Neural cell (in vitro differentiated cells): Measurements from ENCODE around the gene RYR2. TPM values are rescaled to one million over a fixed set of nuclear protein-coding genes. Genes with fewer than 3 reads are reported as not detected.

Source experiments
- H2AFZ ChIP-seq: fragments of 200-600, 300-800 bp; sonication (generic), shearing (Covaris generic); 2 replicates; pipeline ENCODE4 v1.6.0; 2014; ENCODE audit warnings: low read depth, mild to moderate bottlenecking, antibody characterized with exemption, low read length, moderate library complexity
- H3F3A ChIP-seq: fragments of 200-600 bp; shearing (Covaris generic); 2 replicates; pipeline ENCODE4 v1.6.1; 2016; ENCODE audit warnings: mild to moderate bottlenecking, moderate library complexity, mixed read lengths, antibody characterized with exemption, low read length; ENCODE audit not compliant: insufficient read depth, poor library complexity, severe bottlenecking
- H3K27ac ChIP-seq: fragments of 200-600, 300-800 bp; sonication (generic), shearing (Covaris generic); 2 replicates; pipeline ENCODE4 v1.5.1; 2014; ENCODE audit warnings: mild to moderate bottlenecking, low read length, moderate library complexity
- H3K27me3 ChIP-seq: fragments of 300-800, 200-600 bp; sonication (generic), shearing (Covaris generic); 2 replicates; pipeline ENCODE4 v1.6.0; 2014; ENCODE audit warnings: mild to moderate bottlenecking, low read depth, low read length, moderate library complexity; ENCODE audit not compliant: insufficient read depth
- H3K36me3 ChIP-seq: fragments of 300-800, 200-600 bp; sonication (generic), shearing (Covaris generic); 2 replicates; pipeline ENCODE4 v1.5.1; 2014; ENCODE audit warnings: mild to moderate bottlenecking, antibody characterized with exemption, low read length, moderate library complexity; ENCODE audit not compliant: insufficient read depth
- H3K4me2 ChIP-seq: fragments of 300-800, 200-600 bp; sonication (generic), shearing (Covaris generic); 2 replicates; pipeline ENCODE4 v1.6.0; 2014; ENCODE audit warnings: mild to moderate bottlenecking, low read length
- H3K4me3 ChIP-seq: fragments of 300-800, 200-600 bp; sonication (generic), shearing (Covaris generic); 2 replicates; pipeline ENCODE4 v1.5.1; 2014; ENCODE audit warnings: mild to moderate bottlenecking, low read length, moderate library complexity
- H3K79me2 ChIP-seq: fragments of 200-600 bp; shearing (Covaris generic); replicated peaks from 2 replicates; pipeline ENCODE4 v1.6.0; 2014; ENCODE audit warnings: mild to moderate bottlenecking, low read length, moderate library complexity; ENCODE audit not compliant: insufficient read depth
- H3K9ac ChIP-seq: fragments of 300-800, 200-600 bp; sonication (generic), shearing (Covaris generic); 2 replicates; pipeline ENCODE4 v1.6.1; 2016; ENCODE audit warnings: mild to moderate bottlenecking, low read length, mixed read lengths
- H3K9me2 ChIP-seq: fragments of 200-600 bp; shearing (Covaris generic); 2 replicates; pipeline ENCODE4 v1.6.1; 2016; ENCODE audit warnings: mild to moderate bottlenecking, low read length, mixed read lengths; ENCODE audit not compliant: insufficient read depth
- H3K9me3 ChIP-seq: fragments of 200-600, 300-800 bp; sonication (generic), shearing (Covaris generic); 2 replicates; pipeline ENCODE4 v1.6.1; 2016; ENCODE audit warnings: mild to moderate bottlenecking, mixed run types, low read length, moderate library complexity, mixed read lengths
- H4K20me1 ChIP-seq: fragments of 200-600 bp; shearing (Covaris generic); 2 replicates; pipeline ENCODE4 v1.6.1; 2016; ENCODE audit warnings: mild to moderate bottlenecking, mixed run types; ENCODE audit not compliant: insufficient read depth
- EP300 ChIP-seq: fragments of 450-650 bp; conservative IDR thresholded peaks from 2 replicates; pipeline ENCODE4 v1.6.1; 2014; ENCODE audit warnings: antibody characterized with exemption, mild to moderate bottlenecking, moderate library complexity; ENCODE audit not compliant: poor library complexity, severe bottlenecking
- EZH2 ChIP-seq: fragments of 200-600, 300-800 bp; shearing (Covaris generic), sonication (generic); IDR thresholded peaks from 2 replicates; pipeline ENCODE4 v1.6.1; 2014; ENCODE audit warnings: antibody characterized with exemption, low read length, borderline replicate concordance, mild to moderate bottlenecking; ENCODE audit not compliant: insufficient read depth, poor library complexity, severe bottlenecking
- MXI1 ChIP-seq: fragments of 450-650 bp; conservative IDR thresholded peaks from 2 replicates; pipeline ENCODE4 v1.6.1; 2014; ENCODE audit warnings: antibody characterized with exemption, mild to moderate bottlenecking; ENCODE audit not compliant: poor library complexity, severe bottlenecking
- POLR2AphosphoS5 ChIP-seq: IDR thresholded peaks from 2 replicates; pipeline ENCODE4 v1.6.1; 2012
- RAD21 ChIP-seq: fragments of 450-650 bp; conservative IDR thresholded peaks from 2 replicates; pipeline ENCODE4 v1.6.1; 2014; ENCODE audit warnings: antibody characterized with exemption, mild to moderate bottlenecking, moderate library complexity
- SMC3 ChIP-seq: fragments of 450-650 bp; conservative IDR thresholded peaks from 2 replicates; pipeline ENCODE4 v1.6.1; 2014; ENCODE audit warnings: antibody characterized with exemption, mild to moderate bottlenecking, moderate library complexity; ENCODE audit not compliant: poor library complexity
- TAF1 ChIP-seq: IDR thresholded peaks from 2 replicates; pipeline ENCODE4 v1.6.1; 2012; ENCODE audit warnings: low read depth
- polyA plus RNA-seq: library from polyadenylated mRNA; depleted of rRNA; stranded (reverse); fragments of >200 nt; gene quantifications from 2 replicates; pipeline ENCODE4 v1.2.3, GENCODE V29; 2014
- TF ChIP-seq, protein P1 (sequence below): IDR thresholded peaks from 2 replicates; pipeline ENCODE4 v1.6.1; 2012; ENCODE audit warnings: borderline replicate concordance
- TF ChIP-seq, protein P2 (sequence below): fragments of 450-650 bp; IDR thresholded peaks from 2 replicates; pipeline ENCODE4 v1.5.1; 2014; ENCODE audit warnings: antibody characterized with exemption, mild to moderate bottlenecking, moderate library complexity; ENCODE audit not compliant: poor library complexity, severe bottlenecking

RYR2 gene
- polyA plus RNA-seq, 1 donor from 2014 or later = 3.8 TPM

DNA sequence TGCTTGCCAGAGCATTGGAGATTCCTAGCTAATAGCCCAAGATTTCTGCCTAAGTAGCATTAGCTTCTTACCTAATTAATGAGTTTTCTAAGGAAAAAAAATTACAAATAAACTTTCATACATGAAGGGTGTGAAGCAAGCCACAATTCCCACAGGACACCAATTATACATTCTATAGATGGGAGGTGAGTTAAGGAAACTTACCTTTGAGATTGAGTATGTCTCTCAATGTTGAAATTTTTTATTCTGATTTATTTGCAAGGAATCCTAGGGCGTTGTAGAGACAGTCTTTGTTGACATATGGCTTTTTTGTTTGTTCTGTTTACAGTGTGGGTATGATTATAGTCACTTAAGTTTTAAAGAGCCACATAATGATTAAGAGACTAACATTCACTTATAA, 313.0 kb downstream of the RYR2 start:
- Histone ChIP-seq H3K9me2 (no peaks in the 10 kb centered on the region), H3F3A (no peaks in the 10 kb centered on the region)
- TF ChIP-seq, protein P1, sequence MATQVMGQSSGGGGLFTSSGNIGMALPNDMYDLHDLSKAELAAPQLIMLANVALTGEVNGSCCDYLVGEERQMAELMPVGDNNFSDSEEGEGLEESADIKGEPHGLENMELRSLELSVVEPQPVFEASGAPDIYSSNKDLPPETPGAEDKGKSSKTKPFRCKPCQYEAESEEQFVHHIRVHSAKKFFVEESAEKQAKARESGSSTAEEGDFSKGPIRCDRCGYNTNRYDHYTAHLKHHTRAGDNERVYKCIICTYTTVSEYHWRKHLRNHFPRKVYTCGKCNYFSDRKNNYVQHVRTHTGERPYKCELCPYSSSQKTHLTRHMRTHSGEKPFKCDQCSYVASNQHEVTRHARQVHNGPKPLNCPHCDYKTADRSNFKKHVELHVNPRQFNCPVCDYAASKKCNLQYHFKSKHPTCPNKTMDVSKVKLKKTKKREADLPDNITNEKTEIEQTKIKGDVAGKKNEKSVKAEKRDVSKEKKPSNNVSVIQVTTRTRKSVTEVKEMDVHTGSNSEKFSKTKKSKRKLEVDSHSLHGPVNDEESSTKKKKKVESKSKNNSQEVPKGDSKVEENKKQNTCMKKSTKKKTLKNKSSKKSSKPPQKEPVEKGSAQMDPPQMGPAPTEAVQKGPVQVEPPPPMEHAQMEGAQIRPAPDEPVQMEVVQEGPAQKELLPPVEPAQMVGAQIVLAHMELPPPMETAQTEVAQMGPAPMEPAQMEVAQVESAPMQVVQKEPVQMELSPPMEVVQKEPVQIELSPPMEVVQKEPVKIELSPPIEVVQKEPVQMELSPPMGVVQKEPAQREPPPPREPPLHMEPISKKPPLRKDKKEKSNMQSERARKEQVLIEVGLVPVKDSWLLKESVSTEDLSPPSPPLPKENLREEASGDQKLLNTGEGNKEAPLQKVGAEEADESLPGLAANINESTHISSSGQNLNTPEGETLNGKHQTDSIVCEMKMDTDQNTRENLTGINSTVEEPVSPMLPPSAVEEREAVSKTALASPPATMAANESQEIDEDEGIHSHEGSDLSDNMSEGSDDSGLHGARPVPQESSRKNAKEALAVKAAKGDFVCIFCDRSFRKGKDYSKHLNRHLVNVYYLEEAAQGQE = no peak
- TF ChIP-seq SMC3 (no peak), RAD21 (no peak), POLR2AphosphoS5 (no peak), TAF1 (no peak), MXI1 (no peak), EP300 (no peak)

DNA sequence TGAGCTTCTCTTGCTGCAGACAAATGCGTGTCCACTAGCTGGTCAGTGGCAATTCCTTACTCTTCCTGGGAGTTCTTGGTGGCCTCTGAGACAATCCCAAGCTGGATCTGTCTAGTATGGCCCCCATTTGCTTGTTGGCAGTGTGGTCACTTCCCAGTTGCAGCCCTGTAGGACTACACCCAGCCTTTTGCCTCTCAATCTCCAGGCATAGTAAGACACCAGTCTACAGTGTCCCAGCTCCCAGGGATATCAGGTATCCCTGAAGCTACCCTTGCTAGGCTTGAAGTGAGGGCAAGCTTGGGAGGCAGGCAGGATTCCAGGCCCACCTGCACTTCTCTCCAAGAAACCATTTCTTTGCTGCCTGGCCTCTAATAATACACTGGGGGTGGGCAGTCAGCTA, 316.6 kb downstream of the RYR2 start:
- no peaks in the 10 kb centered on the region for H4K20me1 ChIP-seq
- H3K27me3 ChIP-seq = no peaks in the 10 kb centered on the region
- H3K27ac ChIP-seq = no peak overlapping the region
- no peaks in the 10 kb centered on the region for H3K79me2 ChIP-seq
- H3K9me3 ChIP-seq = no peaks in the 10 kb centered on the region
- H3F3A ChIP-seq = no peaks in the 10 kb centered on the region
- TF ChIP-seq, protein P2, sequence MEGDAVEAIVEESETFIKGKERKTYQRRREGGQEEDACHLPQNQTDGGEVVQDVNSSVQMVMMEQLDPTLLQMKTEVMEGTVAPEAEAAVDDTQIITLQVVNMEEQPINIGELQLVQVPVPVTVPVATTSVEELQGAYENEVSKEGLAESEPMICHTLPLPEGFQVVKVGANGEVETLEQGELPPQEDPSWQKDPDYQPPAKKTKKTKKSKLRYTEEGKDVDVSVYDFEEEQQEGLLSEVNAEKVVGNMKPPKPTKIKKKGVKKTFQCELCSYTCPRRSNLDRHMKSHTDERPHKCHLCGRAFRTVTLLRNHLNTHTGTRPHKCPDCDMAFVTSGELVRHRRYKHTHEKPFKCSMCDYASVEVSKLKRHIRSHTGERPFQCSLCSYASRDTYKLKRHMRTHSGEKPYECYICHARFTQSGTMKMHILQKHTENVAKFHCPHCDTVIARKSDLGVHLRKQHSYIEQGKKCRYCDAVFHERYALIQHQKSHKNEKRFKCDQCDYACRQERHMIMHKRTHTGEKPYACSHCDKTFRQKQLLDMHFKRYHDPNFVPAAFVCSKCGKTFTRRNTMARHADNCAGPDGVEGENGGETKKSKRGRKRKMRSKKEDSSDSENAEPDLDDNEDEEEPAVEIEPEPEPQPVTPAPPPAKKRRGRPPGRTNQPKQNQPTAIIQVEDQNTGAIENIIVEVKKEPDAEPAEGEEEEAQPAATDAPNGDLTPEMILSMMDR = no peak
- TF ChIP-seq TAF1 (no peak), MXI1 (no peak), RAD21 (no peak), POLR2AphosphoS5 (no peak), EZH2 (no peak), EP300 (no peak), SMC3 (no peak)
- TF ChIP-seq, protein P1 = no peak
- no peak overlapping the region for H3K4me2 ChIP-seq
- no peak overlapping the region for H2AFZ ChIP-seq
- no peaks in the 10 kb centered on the region for H3K9me2 ChIP-seq
- H3K36me3 ChIP-seq = no peaks in the 10 kb centered on the region
- no peak overlapping the region for H3K9ac ChIP-seq
- no peak overlapping the region for H3K4me3 ChIP-seq

More for the DNA sequence above, 313.0 kb downstream of the RYR2 start:
- Histone ChIP-seq H3K36me3 (no peaks in the 10 kb centered on the region), H3K4me2 (no peak overlapping the region), H3K4me3 (no peak overlapping the region), H4K20me1 (no peaks in the 10 kb centered on the region), H3K9ac (no peak overlapping the region), H3K27me3 (no peaks in the 10 kb centered on the region), H2AFZ (no peak overlapping the region), H3K27ac (no peak overlapping the region), H3K79me2 (no peaks in the 10 kb centered on the region), H3K9me3 (no peaks in the 10 kb centered on the region)
